OCI-LY7 (cell line): ENCODE data around the gene EXOC4.

ENCODE experiments used
- CTCF ChIP-seq: fragments of 200-600 bp; sonication (generic); conservative IDR thresholded peaks from 2 replicates; pipeline ENCODE4 v1.5.1; 2014; ENCODE audit warnings: mild to moderate bottlenecking, antibody characterized with exemption, low read length, moderate library complexity, mixed read lengths
- EZH2phosphoT487 ChIP-seq: fragments of 200-600 bp; sonication (generic); IDR thresholded peaks from 2 replicates; pipeline ENCODE4 v1.6.1; 2018; ENCODE audit warnings: low read depth, borderline replicate concordance, mild to moderate bottlenecking, mixed run types, antibody characterized with exemption, low read length, moderate library complexity, mixed read lengths

- TF ChIP-seq EZH2phosphoT487 (no peak), CTCF (no peak)
Observed at GRCh38 chr7:133614251-133614650, 361.4 kb downstream of the EXOC4 start.
